HG02943 (cell line): ENCODE results near the gene CLOCK.

Experiments
- ATAC-seq: cut with Tn5 transposase; IDR thresholded peaks from one replicate; pipeline ENCODE4 v1.9.1; 2021; ENCODE audit warnings: mild to moderate bottlenecking, low read depth, moderate library complexity; ENCODE audit not compliant: unreplicated experiment

CLOCK gene

GRCh38 chr4:55485821-55486220 lies 60.9 kb downstream of the CLOCK start:
- ATAC-seq: no peak

GRCh38 chr4:55483315-55483714 lies 63.4 kb downstream of the CLOCK start:
- ATAC-seq: no peak

- ATAC-seq: no peak
Observed at GRCh38 chr4:55475394-55476243, 71.1 kb downstream of the CLOCK start.

- ATAC-seq: no peak
Observed at GRCh38 chr4:55469979-55470378, 76.7 kb downstream of the CLOCK start.

- no peak for ATAC-seq
Observed at GRCh38 chr4:55468724-55469123, 78.0 kb downstream of the CLOCK start.

GRCh38 chr4:55466001-55466400 lies 80.7 kb downstream of the CLOCK start:
- no peak for ATAC-seq

- no peak for ATAC-seq
Observed at GRCh38 chr4:55458611-55459010, 88.1 kb downstream of the CLOCK start.

- ATAC-seq: no peak
Observed at GRCh38 chr4:55458164-55458563, 88.5 kb downstream of the CLOCK start.

- ATAC-seq: no peak
Observed at GRCh38 chr4:55450566-55450965, 96.1 kb downstream of the CLOCK start.

GRCh38 chr4:55447831-55448230 lies 98.9 kb downstream of the CLOCK start:
- ATAC-seq: no peak

- no peak for ATAC-seq
Observed at GRCh38 chr4:55447108-55447708, 99.5 kb downstream of the CLOCK start.

- no peak for ATAC-seq
Observed at GRCh38 chr4:55446578-55446922, 100.2 kb downstream of the CLOCK start.

GRCh38 chr4:55445921-55446577 lies 100.7 kb downstream of the CLOCK start:
- ATAC-seq: no peak

- no peak for ATAC-seq
Observed at GRCh38 chr4:55444827-55445226, 101.9 kb downstream of the CLOCK start.

GRCh38 chr4:55442541-55442940 lies 104.2 kb downstream of the CLOCK start:
- ATAC-seq: no peak

- no peak for ATAC-seq
Observed at GRCh38 chr4:55440786-55441185, 105.9 kb downstream of the CLOCK start.

GRCh38 chr4:55439023-55439422 lies 107.7 kb downstream of the CLOCK start:
- no peak for ATAC-seq

GRCh38 chr4:55438314-55438713 lies 108.4 kb downstream of the CLOCK start:
- ATAC-seq: no peak

- no peak for ATAC-seq
Observed at GRCh38 chr4:55437823-55438222, 108.9 kb downstream of the CLOCK start.

GRCh38 chr4:55437356-55437796 lies 109.3 kb downstream of the CLOCK start:
- no peak for ATAC-seq

GRCh38 chr4:55435141-55435841 lies 111.4 kb downstream of the CLOCK start:
- ATAC-seq: no peak
